ENCODE measurements around the gene TMEM215. TPM values are rescaled to one million over a fixed set of nuclear protein-coding genes. Genes with fewer than 3 reads are reported as not detected.

The TMEM215 gene
- total and polyA plus RNA-seq, 2 donors (not counting 1 experiment from before 2014, with no cell fraction given): not detected

GRCh38 chr9:32825203-32825602, 41.9 kb downstream of the TMEM215 start:
- Histone ChIP-seq H3K4me2 (replicated peaks; ENCODE audit: low read depth, low read length, poor library complexity, severe bottlenecking) (no peak overlapping the region), H2AFZ (ENCODE audit: insufficient read depth, low read depth, low read length, poor library complexity, severe bottlenecking) (no peak overlapping the region), H3K9me3 (ENCODE audit: control extremely low read depth in 1 of 3, control insufficient read depth in 2 of 3, insufficient read depth in 1 of 3, low read length in 2 of 3) (no peaks in the 10 kb centered on the region), H3K36me3 (replicated peaks in 1 of 2; ENCODE audit: control extremely low read depth in 1 of 2, control insufficient read depth in 1 of 2, extremely low read depth in 1 of 2, insufficient read depth in 2 of 2, low read length in 1 of 2) (no peaks in the 10 kb centered on the region), H4K20me1 (ENCODE audit: control insufficient read depth, insufficient read depth, low read length, poor library complexity, severe bottlenecking) (no peaks in the 10 kb centered on the region), H3K4me1 (ENCODE audit: control insufficient read depth in 2 of 2, insufficient read depth in 2 of 2, low read length in 2 of 2) (no peaks in the 10 kb centered on the region), H3K27ac (ENCODE audit: low read length in 2 of 2) (no peak overlapping the region), H3K79me2 (ENCODE audit: control insufficient read depth, insufficient read depth, low read length) (no peaks in the 10 kb centered on the region), H3K9ac (ENCODE audit: low read length) (no peak overlapping the region), H3K27me3 (replicated peaks in 1 of 4; ENCODE audit: control extremely low read depth in 1 of 4, control insufficient read depth in 3 of 4, insufficient read depth in 4 of 4, low read length in 3 of 4) (peaks cover 0 to 5% (median 1%) of the 10 kb centered on the region in 4 experiments), H3K4me3 (ENCODE audit: control extremely low read depth in 1 of 5, extremely low read depth in 1 of 5, insufficient read depth in 1 of 5, low read depth in 2 of 5, low read length in 4 of 5) (no peak overlapping the region)
- Mint-ChIP-seq H3K4me1 (no peaks in the 10 kb centered on the region), H3K4me3 (no peak overlapping the region), H3K27me3 (peaks cover 27% of the 10 kb centered on the region), H3K27ac (no peak overlapping the region), H3K9me3 (ENCODE audit: insufficient read depth) (no peaks in the 10 kb centered on the region)
- DNase-seq (no peak), ATAC-seq (ENCODE audit: low read depth) (no peak)
- ChIA-PET CTCF (no interaction called here), POLR2A (no interaction called here)
- intact Hi-C loops (cut with micrococcal nuclease): no loop called here
- WGBS (ENCODE audit: insufficient coverage): 50% methylated on average over 2 of the region's 2 CpGs
- no peak for TF ChIP-seq CTCF (IDR thresholded peaks at IDR 0.05)
- TF ChIP-seq EZH2 (IDR thresholded peaks at IDR 0.05; ENCODE audit: borderline replicate concordance, insufficient read depth, low read depth, low read length, poor library complexity, severe bottlenecking): no peak

- H3K27me3 ChIP-seq (replicated peaks in 1 of 4; ENCODE audit: control extremely low read depth in 1 of 4, control insufficient read depth in 3 of 4, insufficient read depth in 4 of 4, low read length in 3 of 4): peaks cover 0 to 5% (median 0%) of the 10 kb centered on the region in 4 experiments
- no peaks in the 10 kb centered on the region for H3K9me3 Mint-ChIP-seq (ENCODE audit: insufficient read depth)
- H3K27ac Mint-ChIP-seq: no peak overlapping the region
- no peak for DNase-seq
- H4K20me1 ChIP-seq (ENCODE audit: control insufficient read depth, insufficient read depth, low read length, poor library complexity, severe bottlenecking): no peaks in the 10 kb centered on the region
- ChIA-PET CTCF (no interaction called here), POLR2A (no interaction called here)
- H3K79me2 ChIP-seq (ENCODE audit: control insufficient read depth, insufficient read depth, low read length): no peaks in the 10 kb centered on the region
- H3K4me1 ChIP-seq (ENCODE audit: control insufficient read depth in 2 of 2, insufficient read depth in 2 of 2, low read length in 2 of 2): no peaks in the 10 kb centered on the region
- no peak overlapping the region for H3K27ac ChIP-seq (ENCODE audit: low read length in 2 of 2)
- no peak overlapping the region for H3K4me2 ChIP-seq (replicated peaks; ENCODE audit: low read depth, low read length, poor library complexity, severe bottlenecking)
- 93% methylated on average over 5 of the region's 5 CpGs for WGBS (ENCODE audit: insufficient coverage)
- TF ChIP-seq EZH2 (IDR thresholded peaks at IDR 0.05; ENCODE audit: borderline replicate concordance, insufficient read depth, low read depth, low read length, poor library complexity, severe bottlenecking): no peak
- TF ChIP-seq CTCF (IDR thresholded peaks at IDR 0.05): no peak
- H3K9ac ChIP-seq (ENCODE audit: low read length): no peak overlapping the region
- intact Hi-C loops (cut with micrococcal nuclease): no loop called here
- H3K9me3 ChIP-seq (ENCODE audit: control extremely low read depth in 1 of 3, control insufficient read depth in 2 of 3, insufficient read depth in 1 of 3, low read length in 2 of 3): no peaks in the 10 kb centered on the region
- ATAC-seq (ENCODE audit: low read depth): no peak
- H3K4me1 Mint-ChIP-seq: no peaks in the 10 kb centered on the region
- H3K27me3 Mint-ChIP-seq: peaks cover 32% of the 10 kb centered on the region
- no peaks in the 10 kb centered on the region for H3K36me3 ChIP-seq (replicated peaks in 1 of 2; ENCODE audit: control extremely low read depth in 1 of 2, control insufficient read depth in 1 of 2, extremely low read depth in 1 of 2, insufficient read depth in 2 of 2, low read length in 1 of 2)
- H3K4me3 ChIP-seq (ENCODE audit: control extremely low read depth in 1 of 5, extremely low read depth in 1 of 5, insufficient read depth in 1 of 5, low read depth in 2 of 5, low read length in 4 of 5): no peak overlapping the region
- no peak overlapping the region for H3K4me3 Mint-ChIP-seq
- H2AFZ ChIP-seq (ENCODE audit: insufficient read depth, low read depth, low read length, poor library complexity, severe bottlenecking): no peak overlapping the region
Observed at GRCh38 chr9:32828861-32829260, 45.5 kb downstream of the TMEM215 start.

All from B cell (primary cell).